K562 (cell line): ENCODE results near the gene SNX30. TPM values are rescaled to one million over a fixed set of nuclear protein-coding genes. Genes with fewer than 3 reads are reported as not detected.

ENCODE experiments used
- BRCA1 ChIP-seq, 2 experiments: fragments of 450-650 bp in 1 of 2; sonication (generic) in 1 of 2; formaldehyde crosslinking in 1 of 2; IDR thresholded peaks; 2 replicates each; pipeline versions ENCODE4 v1.5.0 to v1.6.1; 2017 to 2020; ENCODE audit warnings: mild to moderate bottlenecking in 1 of 2, missing genetic modification reagents in 1 of 2
- C11orf30 ChIP-seq: fragments of 450-650 bp; IDR thresholded peaks from 2 replicates; pipeline ENCODE4 v1.6.1; 2016; ENCODE audit warnings: low read depth, mild to moderate bottlenecking
- CCAR2 ChIP-seq: fragments of 200-400 bp; formaldehyde crosslinking; IDR thresholded peaks from 2 replicates; pipeline ENCODE4 v1.6.1; 2017; ENCODE audit warnings: mild to moderate bottlenecking, low read depth, low read length
- FOXA1 ChIP-seq: fragments of 450-650 bp; IDR thresholded peaks from 2 replicates; pipeline ENCODE4 v1.6.1; 2016; ENCODE audit warnings: mild to moderate bottlenecking, borderline replicate concordance
- HDAC3 ChIP-seq: fragments of 450-650 bp; IDR thresholded peaks from 2 replicates; pipeline ENCODE4 v1.6.1; 2018; ENCODE audit warnings: borderline replicate concordance, mild to moderate bottlenecking, moderate library complexity; ENCODE audit not compliant: partially characterized antibody
- KLF16 ChIP-seq: IDR thresholded peaks from 2 replicates; pipeline ENCODE4 v1.6.1; 2016; ENCODE audit warnings: antibody characterized with exemption
- LARP7 ChIP-seq: fragments of 450-650 bp; IDR thresholded peaks from 2 replicates; pipeline ENCODE4 v1.6.1; 2016
- NFYB ChIP-seq: IDR thresholded peaks from 2 replicates; pipeline ENCODE4 v1.6.1; 2011; ENCODE audit warnings: mild to moderate bottlenecking, moderate library complexity; ENCODE audit not compliant: insufficient read length; ENCODE audit errors: extremely low read depth
- POU5F1 ChIP-seq: fragments of 150-350 bp; IDR thresholded peaks from 2 replicates; pipeline ENCODE4 v1.6.1; 2014; ENCODE audit warnings: borderline replicate concordance, low read length, low read depth, mild to moderate bottlenecking; ENCODE audit not compliant: partially characterized antibody
- RB1 ChIP-seq: fragments of 450-650 bp; IDR thresholded peaks from 2 replicates; pipeline ENCODE4 v1.6.1; 2017; ENCODE audit warnings: low read depth, mild to moderate bottlenecking
- RBM22 ChIP-seq: fragments of 200-400 bp; formaldehyde crosslinking; IDR thresholded peaks from 2 replicates; pipeline ENCODE4 v1.6.1; 2018; ENCODE audit warnings: low read length, low read depth; ENCODE audit not compliant: poor library complexity, severe bottlenecking
- SREBF2 ChIP-seq: sonication (generic); formaldehyde crosslinking; IDR thresholded peaks from 2 replicates; pipeline ENCODE4 v1.4.0; 2020; ENCODE audit warnings: mild to moderate bottlenecking, missing genetic modification reagents
- TCF7 ChIP-seq: sonication (generic); IDR thresholded peaks from 2 replicates; pipeline ENCODE4 v1.6.1; 2016; ENCODE audit warnings: antibody characterized with exemption, borderline replicate concordance
- TFE3 ChIP-seq: fragments of 450-650 bp; formaldehyde crosslinking; IDR thresholded peaks from 2 replicates; pipeline ENCODE4 v1.4.0; 2020; ENCODE audit warnings: mild to moderate bottlenecking, mixed read lengths
- XRCC5 ChIP-seq: fragments of 200-400 bp; formaldehyde crosslinking; IDR thresholded peaks from 2 replicates; pipeline ENCODE4 v1.6.1; 2017; ENCODE audit warnings: low read depth, mild to moderate bottlenecking, low read length
- YY1 ChIP-seq, 3 experiments: IDR thresholded peaks; 2 replicates each; pipeline ENCODE4 v1.6.1; 2011; ENCODE audit warnings: low read length in 2 of 3, mild to moderate bottlenecking in 2 of 3, moderate library complexity in 2 of 3, borderline replicate concordance in 1 of 3, control low read depth in 1 of 3, low read depth in 1 of 3; ENCODE audit not compliant: insufficient read depth in 3 of 3, insufficient replicate concordance in 2 of 3, control insufficient read depth in 1 of 3, insufficient read length in 1 of 3; ENCODE audit errors: extremely low read depth in 1 of 3
- ZNF140 ChIP-seq: fragments of 250-450 bp; sonication (Bioruptor Pico); IDR thresholded peaks from 2 replicates; pipeline ENCODE4 v1.8.0; 2021; ENCODE audit warnings: moderate library complexity, mild to moderate bottlenecking, inconsistent platforms
- ZNF263 ChIP-seq: sonication (generic); formaldehyde crosslinking; IDR thresholded peaks from 2 replicates; pipeline ENCODE4 v1.8.0; 2022; ENCODE audit warnings: mild to moderate bottlenecking, missing genetic modification reagents, borderline replicate concordance
- ZNF764 ChIP-seq: fragments of 250-450 bp; sonication (Bioruptor Pico); IDR thresholded peaks from 2 replicates; pipeline ENCODE4 v1.4.0; 2020; ENCODE audit warnings: low read depth, mild to moderate bottlenecking, moderate library complexity
- polyA plus RNA-seq, 8 experiments: library from polyadenylated mRNA; depleted of rRNA in 4 of 8; stranded (reverse) in 5 of 8; unstranded in 3 of 8; fragments of >200 nt; fragmentation: Nextera tagmentation in 2 of 8; fragmentation: Illumina TruSeq in 1 of 8; extraction: Ambion mirVana in 2 of 8; extraction: Trizol in 1 of 8; gene quantifications; 2 replicates each; pipeline versions ENCODE4 v1.2.1 to v1.2.3, GENCODE V29; 2011 to 2014; ENCODE audit warnings: inconsistent platforms in 1 of 8, missing spikeins in 1 of 8
- total RNA-seq, 7 experiments: library from RNA; depleted of rRNA in 6 of 7; stranded (reverse); fragments of >200 nt in 6 of 7; fragmentation: Illumina TruSeq in 2 of 7; extraction: Trizol in 2 of 7; gene quantifications; 2 replicates each; pipeline versions ENCODE4 v1.2.1 to v1.2.3, GENCODE V29; 2011 to 2021; ENCODE audit warnings: low replicate concordance in 1 of 7
- TF ChIP-seq, protein P1 (sequence below): fragments of 450-650 bp; conservative IDR thresholded peaks from 2 replicates; pipeline ENCODE4 v1.6.1; 2016; ENCODE audit warnings: missing genetic modification characterization, low read depth, mild to moderate bottlenecking, missing compliant biosample characterization, moderate library complexity
- TF ChIP-seq, protein P2 (sequence below): sonication (generic); formaldehyde crosslinking; IDR thresholded peaks from 2 replicates; pipeline ENCODE4 v1.8.0; 2022; ENCODE audit warnings: mild to moderate bottlenecking, missing genetic modification reagents
- TF ChIP-seq, protein P3 (sequence below): fragments of 450-650 bp; IDR thresholded peaks from 2 replicates; pipeline ENCODE4 v1.6.1; 2016; ENCODE audit warnings: antibody characterized with exemption
- TF ChIP-seq, protein P4 (sequence below): IDR thresholded peaks from 2 replicates; pipeline ENCODE4 v1.6.1; 2011; ENCODE audit not compliant: insufficient read length; ENCODE audit errors: extremely low read depth

Gene SNX30
- total and polyA plus RNA-seq, 9 of the 15 experiments (the other 6 are each of a cell fraction or from before 2014, with no cell fraction given), result 0.76 to 5.9 (median 3.3) TPM

GRCh38 chr9:112793213-112793810, 42.8 kb downstream of the SNX30 start (continued):
- TF ChIP-seq YY1 (IDR thresholded peaks at IDR 0.05; ENCODE audit: borderline replicate concordance in 1 of 3, control insufficient read depth in 1 of 3, extremely low read depth in 1 of 3, insufficient read depth in 3 of 3, insufficient read length in 1 of 3, insufficient replicate concordance in 2 of 3, low read depth in 1 of 3, low read length in 2 of 3), result peak in 1 of 3 experiments; percentile 24
- TF ChIP-seq TFE3 (CRISPR knock-in tag), result no peak
- TF ChIP-seq CCAR2, result no peak
- TF ChIP-seq ZNF263 (CRISPR knock-in tag), result no peak
- no peak for TF ChIP-seq RBM22
- TF ChIP-seq HDAC3, result no peak
- no peak for TF ChIP-seq NFYB
- no peak for TF ChIP-seq ZNF764 (CRISPR knock-in tag)
- no peak for TF ChIP-seq POU5F1
- TF ChIP-seq TCF7, result no peak
- TF ChIP-seq BRCA1 (IDR thresholded peaks at IDR 0.05), result no peak
- TF ChIP-seq BRCA1 (CRISPR knock-in tag; IDR thresholded peaks at IDR 0.05), result no peak
- TF ChIP-seq LARP7, result no peak
- TF ChIP-seq KLF16, result 0 out of 2 replicates have a peak, but pooled peaks have one; percentile 38
- TF ChIP-seq, protein P1, sequence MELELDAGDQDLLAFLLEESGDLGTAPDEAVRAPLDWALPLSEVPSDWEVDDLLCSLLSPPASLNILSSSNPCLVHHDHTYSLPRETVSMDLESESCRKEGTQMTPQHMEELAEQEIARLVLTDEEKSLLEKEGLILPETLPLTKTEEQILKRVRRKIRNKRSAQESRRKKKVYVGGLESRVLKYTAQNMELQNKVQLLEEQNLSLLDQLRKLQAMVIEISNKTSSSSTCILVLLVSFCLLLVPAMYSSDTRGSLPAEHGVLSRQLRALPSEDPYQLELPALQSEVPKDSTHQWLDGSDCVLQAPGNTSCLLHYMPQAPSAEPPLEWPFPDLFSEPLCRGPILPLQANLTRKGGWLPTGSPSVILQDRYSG (tag), result no peak
- TF ChIP-seq, protein P2, sequence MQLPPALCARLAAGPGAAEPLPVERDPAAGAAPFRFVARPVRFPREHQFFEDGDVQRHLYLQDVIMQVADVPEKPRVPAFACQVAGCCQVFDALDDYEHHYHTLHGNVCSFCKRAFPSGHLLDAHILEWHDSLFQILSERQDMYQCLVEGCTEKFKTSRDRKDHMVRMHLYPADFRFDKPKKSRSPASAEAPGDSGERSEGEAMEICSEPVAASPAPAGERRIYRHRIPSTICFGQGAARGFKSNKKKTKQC (CRISPR knock-in tag), result no peak
- no peak for TF ChIP-seq ZNF140
- no peak for TF ChIP-seq FOXA1
- TF ChIP-seq SREBF2 (CRISPR knock-in tag), result no peak
- TF ChIP-seq XRCC5, result peak; percentile 73; the same call in 1 of the 2 replicates
- TF ChIP-seq RB1, result no peak
- TF ChIP-seq, protein P3, sequence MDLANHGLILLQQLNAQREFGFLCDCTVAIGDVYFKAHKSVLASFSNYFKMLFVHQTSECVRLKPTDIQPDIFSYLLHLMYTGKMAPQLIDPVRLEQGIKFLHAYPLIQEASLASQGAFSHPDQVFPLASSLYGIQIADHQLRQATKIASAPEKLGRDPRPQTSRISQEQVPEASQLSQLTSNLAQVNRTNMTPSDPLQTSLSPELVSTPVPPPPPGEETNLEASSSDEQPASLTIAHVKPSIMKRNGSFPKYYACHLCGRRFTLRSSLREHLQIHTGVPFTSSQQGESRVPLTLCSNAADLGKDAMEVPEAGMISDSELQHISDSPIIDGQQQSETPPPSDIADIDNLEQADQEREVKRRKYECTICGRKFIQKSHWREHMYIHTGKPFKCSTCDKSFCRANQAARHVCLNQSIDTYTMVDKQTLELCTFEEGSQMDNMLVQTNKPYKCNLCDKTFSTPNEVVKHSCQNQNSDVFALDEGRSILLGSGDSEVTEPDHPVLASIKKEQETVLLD, result no peak
- TF ChIP-seq, protein P4, sequence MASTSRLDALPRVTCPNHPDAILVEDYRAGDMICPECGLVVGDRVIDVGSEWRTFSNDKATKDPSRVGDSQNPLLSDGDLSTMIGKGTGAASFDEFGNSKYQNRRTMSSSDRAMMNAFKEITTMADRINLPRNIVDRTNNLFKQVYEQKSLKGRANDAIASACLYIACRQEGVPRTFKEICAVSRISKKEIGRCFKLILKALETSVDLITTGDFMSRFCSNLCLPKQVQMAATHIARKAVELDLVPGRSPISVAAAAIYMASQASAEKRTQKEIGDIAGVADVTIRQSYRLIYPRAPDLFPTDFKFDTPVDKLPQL, result no peak
- no peak for TF ChIP-seq C11orf30
